Stromal cell of bone marrow (primary cell): ENCODE results near the gene SLC25A24.
"Not testable (repeated sequence)": the region's sequence is repeated elsewhere in the genome, so short reads cannot be mapped to it uniquely, and the experiment has no call there.

ENCODE experiments used
- DNase-seq: peaks from one replicate; pipeline ENCODE4 v3.0.0-alpha.2; 2012; ENCODE audit warnings: low read depth

The SLC25A24 gene

GRCh38 chr1:108194051-108194450, 6.1 kb downstream of the SLC25A24 start:
- no peak for DNase-seq

DNA sequence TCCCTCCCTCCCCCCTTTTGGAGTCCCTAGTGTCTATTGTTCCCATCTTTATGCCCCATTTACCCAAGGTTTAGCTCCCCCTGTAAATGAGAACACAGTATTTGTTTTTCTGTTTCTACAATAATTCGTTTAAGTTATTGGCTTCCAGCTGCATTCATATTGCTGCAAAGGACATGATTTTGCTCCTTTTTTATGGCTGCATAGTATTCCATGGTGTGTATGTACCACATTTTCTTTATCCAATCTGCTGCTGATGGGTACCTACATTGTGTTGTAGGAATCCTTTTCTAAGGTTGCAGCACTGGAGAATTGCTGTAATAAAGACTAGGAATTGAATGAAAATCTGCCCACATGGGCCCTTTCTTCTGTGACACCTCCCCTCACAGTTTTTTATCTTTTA, 6.8 kb downstream of the SLC25A24 start:
- DNase-seq, result no peak

- DNase-seq, result no peak
These were observed 7.6 kb downstream of the SLC25A24 start for GRCh38 chr1:108192581-108192980.

GRCh38 chr1:108190686-108191416, 9.3 kb downstream of the SLC25A24 start:
- DNase-seq, result no peak

GRCh38 chr1:108190001-108190634, 10.0 kb downstream of the SLC25A24 start:
- DNase-seq, result no peak

GRCh38 chr1:108188801-108189200, 11.3 kb downstream of the SLC25A24 start:
- no peak for DNase-seq

GRCh38 chr1:108182959-108183700, 17.0 kb downstream of the SLC25A24 start:
- DNase-seq, result no peak

- DNase-seq, result no peak
These were observed 21.1 kb downstream of the SLC25A24 start for GRCh38 chr1:108179018-108179417.

DNA sequence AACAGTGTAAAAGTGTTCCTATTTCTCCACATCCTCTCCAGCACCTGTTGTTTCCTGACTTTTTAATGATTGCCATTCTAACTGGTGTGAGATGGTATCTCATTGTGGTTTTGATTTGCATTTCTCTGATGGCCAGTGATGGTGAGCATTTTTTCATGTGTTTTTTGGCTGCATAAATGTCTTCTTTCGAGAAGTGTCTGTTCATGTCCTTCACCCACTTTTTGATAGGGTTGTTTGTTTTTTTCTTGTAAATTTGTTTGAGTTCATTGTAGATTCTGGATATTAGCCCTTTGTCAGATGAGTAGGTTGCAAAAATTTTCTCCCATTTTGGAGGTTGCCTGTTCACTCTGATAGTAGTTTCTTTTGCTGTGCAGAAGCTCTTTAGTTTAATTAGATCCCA, 37.7 kb downstream of the SLC25A24 start:
- DNase-seq, result not testable (repeated sequence)

- not testable (repeated sequence) for DNase-seq
These were observed 40.2 kb downstream of the SLC25A24 start for GRCh38 chr1:108159951-108160350.

GRCh38 chr1:108158893-108159453, 41.2 kb downstream of the SLC25A24 start:
- no peak for DNase-seq

DNA sequence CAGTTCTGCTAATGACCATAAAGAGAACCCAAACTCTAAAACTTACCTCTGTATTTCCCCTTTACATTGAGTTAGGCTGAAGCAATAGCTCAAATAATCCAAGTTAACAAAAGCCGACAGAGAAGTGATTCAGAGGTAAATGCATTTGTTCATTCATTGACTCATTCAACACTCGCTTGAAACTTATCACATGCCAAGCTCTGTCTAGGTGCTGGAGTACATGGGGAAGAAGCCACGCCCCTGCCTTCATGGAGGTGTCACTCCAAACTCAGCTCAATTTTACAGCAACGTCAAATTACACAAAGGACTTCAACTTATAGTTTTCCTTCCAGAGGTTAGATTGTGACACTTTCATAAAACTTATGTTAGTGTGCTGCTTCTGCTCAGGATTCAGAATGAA, 45.8 kb downstream of the SLC25A24 start:
- DNase-seq, result no peak

DNA sequence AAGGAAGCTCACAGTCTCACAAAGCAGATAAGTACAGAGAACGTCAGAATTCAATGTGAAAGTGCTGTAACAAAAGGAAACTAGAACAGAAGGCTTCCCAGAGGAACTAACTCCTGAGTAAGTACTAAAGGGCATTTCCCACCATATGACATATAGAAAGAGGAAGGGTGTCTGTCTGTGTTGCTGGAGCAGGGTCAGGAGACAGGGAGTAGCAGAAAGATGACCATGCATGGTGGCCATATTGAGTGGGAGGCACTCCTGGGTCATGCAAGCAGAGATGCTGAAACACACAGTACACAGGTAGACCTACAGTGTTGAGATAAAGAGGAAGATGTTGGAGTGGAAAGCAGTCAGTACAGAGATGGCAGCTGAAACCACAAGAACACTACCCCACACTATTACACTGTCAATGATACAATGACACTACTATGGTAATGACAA, 47.3 kb downstream of the SLC25A24 start:
- no peak for DNase-seq

DNA sequence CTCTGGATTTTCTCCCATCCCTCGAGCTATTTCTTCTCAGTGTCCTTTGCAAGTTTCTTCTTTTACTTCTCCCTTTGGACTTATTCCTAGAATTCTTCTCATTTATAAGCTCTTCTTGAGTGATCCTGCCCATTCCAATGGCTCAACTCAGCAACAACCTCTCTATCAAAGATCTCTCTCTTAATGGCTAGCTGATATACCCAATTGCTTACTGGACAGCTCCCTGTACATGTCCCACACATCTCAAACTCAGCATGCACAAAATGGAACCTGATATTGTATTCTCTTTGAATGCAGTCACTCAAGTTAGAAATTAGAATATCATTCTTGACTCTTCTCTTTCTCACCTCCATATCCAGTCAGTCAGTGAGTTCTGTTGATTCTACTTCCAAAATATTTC, 48.6 kb downstream of the SLC25A24 start:
- no peak for DNase-seq

DNA sequence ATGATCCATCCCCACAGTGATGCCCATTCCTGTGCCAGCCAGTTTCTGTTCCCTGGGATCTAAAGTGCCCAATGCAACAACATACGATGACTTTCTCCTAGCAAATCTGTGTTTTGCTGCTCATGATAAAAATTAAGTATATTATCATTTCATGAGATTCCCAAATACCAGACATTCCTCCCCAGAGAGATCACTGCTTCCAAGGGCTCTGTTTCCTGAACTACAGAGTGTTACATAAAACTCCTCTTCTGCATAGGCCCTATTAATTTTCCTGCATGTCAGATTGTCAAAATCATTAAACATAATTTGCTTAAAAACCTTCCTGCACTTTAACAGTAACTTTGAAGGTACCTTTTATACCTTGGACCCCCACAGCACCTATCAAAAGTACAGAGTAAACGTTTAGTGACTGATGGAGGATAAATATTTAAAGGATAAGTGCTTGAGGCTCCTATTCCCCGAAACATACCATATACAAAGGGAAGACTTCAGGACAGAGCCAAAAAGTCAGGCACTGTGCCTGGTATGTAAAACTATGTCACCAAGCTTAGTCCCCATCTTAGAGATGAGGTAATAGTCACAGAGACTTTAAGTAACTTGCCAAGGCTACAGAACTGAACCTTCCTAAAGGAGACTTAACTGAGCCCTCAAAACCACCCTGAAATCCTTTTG, 50.2 kb downstream of the SLC25A24 start:
- DNase-seq, result no peak

GRCh38 chr1:108144569-108144968, 55.6 kb downstream of the SLC25A24 start:
- DNase-seq, result not testable (repeated sequence)

- DNase-seq, result no peak
These were observed 57.3 kb downstream of the SLC25A24 start for GRCh38 chr1:108142773-108143394.

DNA sequence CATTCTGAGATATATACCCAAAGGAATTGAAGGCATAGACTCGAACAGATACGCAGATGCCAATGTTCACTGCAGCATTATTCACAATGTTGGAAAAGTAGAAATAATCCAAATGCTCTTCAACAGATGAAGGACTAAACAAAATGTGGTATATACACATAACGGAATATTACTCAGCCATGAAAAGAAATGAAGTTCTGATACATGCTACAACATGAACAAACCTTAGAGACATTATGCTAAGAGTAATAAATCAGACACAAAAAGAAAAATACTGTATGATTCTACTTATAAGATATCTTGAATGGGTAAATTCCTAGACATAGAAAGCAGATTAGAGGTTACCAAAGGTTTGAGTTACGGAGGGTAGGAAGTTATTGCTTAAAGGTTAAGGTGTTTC, 57.9 kb downstream of the SLC25A24 start:
- no peak for DNase-seq

DNA sequence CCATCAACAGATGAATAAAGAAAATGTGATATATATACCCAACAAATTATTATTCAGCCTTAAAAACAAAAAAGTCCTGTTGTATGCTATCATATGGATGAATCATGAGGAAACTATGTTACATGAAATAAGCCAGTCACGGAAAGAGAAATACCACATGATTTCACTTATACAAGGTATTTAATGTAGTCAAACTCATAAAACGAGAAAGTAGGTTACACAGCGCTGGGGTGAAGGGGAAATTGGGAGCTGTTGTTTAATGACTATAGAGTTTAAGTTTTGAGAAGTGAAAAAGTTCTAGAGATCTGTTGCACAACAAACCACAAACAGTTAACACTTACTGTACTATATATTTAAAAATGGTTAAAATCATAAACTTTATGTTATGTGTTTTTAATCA, 58.5 kb downstream of the SLC25A24 start:
- DNase-seq, result no peak

DNA sequence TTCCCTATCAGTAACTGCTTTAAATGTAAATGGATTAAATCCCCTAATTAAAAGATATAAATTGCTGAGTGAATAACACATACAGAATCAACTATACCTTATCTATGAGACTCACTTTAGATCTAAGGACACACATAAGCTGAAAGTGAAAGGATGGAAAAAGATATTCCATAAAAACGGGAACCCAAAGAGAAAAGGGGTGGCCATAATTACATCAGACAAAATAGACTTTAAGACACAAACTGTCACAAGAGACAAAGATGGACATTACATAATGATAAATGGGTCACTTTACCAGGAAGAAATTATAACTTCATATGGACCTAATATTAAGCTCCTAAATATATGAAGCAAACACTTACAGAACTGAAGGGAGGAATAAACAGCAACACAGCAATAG, 59.2 kb downstream of the SLC25A24 start:
- DNase-seq, result no peak

- no peak for DNase-seq
These were observed 60.0 kb downstream of the SLC25A24 start for GRCh38 chr1:108140177-108140576.

DNA sequence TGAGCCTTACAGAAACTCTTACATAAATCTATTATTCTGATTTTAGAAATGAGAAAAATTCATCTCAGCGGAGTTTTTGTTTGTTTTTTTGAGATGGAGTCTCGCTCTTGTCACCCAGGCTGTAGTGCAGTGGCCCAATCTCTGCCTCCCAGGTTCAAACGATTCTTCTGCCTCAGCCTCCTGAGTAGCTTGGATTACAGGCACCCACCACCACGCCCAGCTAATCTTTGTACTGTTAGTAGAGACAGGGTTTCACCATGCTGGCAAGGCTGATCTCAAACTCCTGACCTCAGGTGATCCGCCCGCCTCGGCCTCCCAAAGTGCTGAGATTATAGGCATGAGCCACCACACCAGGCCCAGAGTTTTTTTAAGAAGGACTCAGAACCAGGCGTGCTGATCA, 60.6 kb downstream of the SLC25A24 start:
- DNase-seq, result not testable (repeated sequence)
